RWPE1 (cell line): Measurements from ENCODE around the gene APLF.

Source experiments
- CTCF ChIA-PET: fragments of 350-600 bp; sonication (Branson Sonifier 250); formaldehyde crosslinking; extraction: SDS; loops from one replicate; lab custom pipeline; 2021; lab: Yijun Ruan, JAX
- POLR2A ChIA-PET: fragments of 400-600 bp; formaldehyde crosslinking; extraction: SDS; loops from one replicate; lab custom pipeline; 2020; ENCODE audit warnings: antibody characterized with exemption; ENCODE audit not compliant: low non-redundant PET; lab: Yijun Ruan, JAX
- DNase-seq: peaks from one replicate; pipeline ENCODE4 v3.0.0; 2012; ENCODE audit warnings: low spot score
- H3K27ac ChIP-seq: fragments of 450-650 bp; 2 replicates; pipeline ENCODE4 v1.5.1; 2017
- TF ChIP-seq, protein P1 (sequence below): fragments of 450-650 bp; conservative IDR thresholded peaks from 2 replicates; pipeline ENCODE4 v1.5.1; 2017; ENCODE audit warnings: low read depth, mild to moderate bottlenecking

Gene APLF

DNA sequence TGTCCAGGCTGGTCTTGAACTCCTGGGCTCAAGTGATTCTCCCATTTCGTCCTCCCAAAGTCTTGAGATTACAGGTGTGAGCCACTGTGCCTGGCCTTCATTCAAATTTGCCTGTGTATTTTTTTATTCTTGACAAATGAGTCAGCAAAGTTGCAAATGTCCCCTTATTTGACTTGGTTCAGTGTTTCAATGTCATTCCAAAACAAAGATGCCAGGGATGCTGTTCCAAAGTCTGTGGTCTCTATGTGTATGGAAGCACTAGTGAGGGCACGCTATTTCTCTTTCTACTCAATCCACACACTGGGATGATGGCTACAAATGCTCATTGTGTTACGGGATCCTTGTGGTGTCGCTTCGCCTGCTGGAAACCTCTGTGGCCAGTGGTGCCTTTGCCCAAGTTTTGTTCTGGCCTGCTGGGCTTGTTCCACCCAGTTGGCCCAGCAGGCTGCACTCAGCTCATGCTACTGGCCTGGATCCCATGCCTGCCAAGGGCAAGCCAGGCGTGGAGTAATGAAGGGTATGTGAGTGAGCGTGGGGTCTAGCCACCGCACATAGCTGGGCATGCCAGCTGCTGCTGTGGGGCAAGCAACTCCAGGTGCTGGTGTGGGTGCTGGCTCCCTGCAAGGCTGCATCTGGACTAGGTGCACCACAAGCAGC is 35.9 kb upstream of the APLF start:
- POLR2A ChIA-PET: no interaction called here
- no peak overlapping the region for H3K27ac ChIP-seq
- CTCF ChIA-PET: interaction anchor here (0.7 to 1.4 kb wide), 2 partner anchors 10 to 281 kb away, joined by 3 to 7 read pairs; no protein-coding TSS in a partner anchor
- DNase-seq: no peak
- TF ChIP-seq, protein P1, sequence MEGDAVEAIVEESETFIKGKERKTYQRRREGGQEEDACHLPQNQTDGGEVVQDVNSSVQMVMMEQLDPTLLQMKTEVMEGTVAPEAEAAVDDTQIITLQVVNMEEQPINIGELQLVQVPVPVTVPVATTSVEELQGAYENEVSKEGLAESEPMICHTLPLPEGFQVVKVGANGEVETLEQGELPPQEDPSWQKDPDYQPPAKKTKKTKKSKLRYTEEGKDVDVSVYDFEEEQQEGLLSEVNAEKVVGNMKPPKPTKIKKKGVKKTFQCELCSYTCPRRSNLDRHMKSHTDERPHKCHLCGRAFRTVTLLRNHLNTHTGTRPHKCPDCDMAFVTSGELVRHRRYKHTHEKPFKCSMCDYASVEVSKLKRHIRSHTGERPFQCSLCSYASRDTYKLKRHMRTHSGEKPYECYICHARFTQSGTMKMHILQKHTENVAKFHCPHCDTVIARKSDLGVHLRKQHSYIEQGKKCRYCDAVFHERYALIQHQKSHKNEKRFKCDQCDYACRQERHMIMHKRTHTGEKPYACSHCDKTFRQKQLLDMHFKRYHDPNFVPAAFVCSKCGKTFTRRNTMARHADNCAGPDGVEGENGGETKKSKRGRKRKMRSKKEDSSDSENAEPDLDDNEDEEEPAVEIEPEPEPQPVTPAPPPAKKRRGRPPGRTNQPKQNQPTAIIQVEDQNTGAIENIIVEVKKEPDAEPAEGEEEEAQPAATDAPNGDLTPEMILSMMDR: no peak

DNA sequence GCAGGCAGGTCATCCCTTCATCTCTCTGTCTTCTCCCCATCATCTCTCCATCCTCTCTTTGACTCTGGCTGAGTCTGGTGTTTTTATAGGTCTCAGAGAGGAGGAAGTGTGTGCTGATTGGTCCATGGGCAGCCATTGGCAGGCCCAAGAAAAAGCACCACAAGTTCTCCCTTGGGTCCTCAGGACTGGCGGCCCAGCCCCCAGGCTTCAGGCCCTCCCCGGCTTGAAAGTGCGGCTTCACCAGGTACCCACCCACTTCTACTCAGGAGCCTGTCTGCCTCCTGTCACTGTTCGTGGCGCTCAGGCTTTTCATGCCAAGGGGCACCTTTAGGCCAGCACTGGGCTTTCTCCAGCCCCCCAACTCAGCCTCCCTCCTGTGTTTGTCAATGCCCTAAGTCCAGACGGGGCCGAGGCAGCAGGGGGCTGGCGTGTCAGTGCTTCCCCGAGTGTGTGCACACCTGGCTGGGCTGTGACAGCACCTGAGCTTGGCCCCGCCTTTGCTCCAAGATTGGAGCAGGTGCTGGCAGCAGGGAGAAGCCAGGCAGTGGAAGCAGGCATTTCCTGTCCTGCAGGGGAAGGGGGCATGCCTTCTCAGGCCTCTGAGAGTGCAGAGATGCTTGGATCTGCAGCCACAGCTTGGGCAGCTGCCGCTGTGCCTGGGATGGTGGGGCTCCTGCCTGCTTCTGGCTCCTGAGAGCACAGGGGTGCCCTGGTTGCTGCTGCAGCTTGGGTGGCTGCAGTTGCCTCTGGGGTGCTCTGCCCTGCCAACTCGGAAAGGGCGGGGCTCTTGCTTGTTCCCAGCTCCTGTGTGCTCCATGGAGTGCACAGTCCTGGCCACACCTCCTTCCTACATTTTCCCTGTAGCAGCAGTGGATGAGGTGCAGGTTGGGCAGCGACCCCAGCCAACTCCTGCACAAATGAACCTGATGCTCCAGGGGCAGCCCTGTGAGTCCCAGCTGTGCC is 34.4 kb upstream of the APLF start:
- DNase-seq: no peak
- POLR2A ChIA-PET: no interaction called here

DNA sequence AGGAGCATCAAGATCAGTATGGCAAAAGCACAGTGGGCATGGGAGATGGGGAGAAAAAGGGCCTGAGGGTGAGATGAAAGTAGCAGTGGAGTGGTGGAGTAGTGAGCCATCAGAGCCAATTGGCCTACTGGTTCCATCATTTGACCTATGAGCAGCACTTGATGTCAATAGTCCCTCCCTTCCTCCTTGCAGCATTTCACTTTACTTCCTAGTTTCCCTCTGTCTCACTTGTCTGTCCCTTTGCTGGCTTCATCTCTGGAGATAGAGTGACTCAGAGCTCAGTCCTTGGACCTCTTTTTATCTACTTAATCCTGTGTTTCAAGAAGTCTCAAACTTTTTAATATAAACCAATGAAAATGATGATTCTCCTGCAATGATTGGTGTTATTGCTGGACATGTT is 32.4 kb upstream of the APLF start:
- POLR2A ChIA-PET: no interaction called here

More for the DNA sequence above, 34.4 kb upstream of the APLF start:
- CTCF ChIA-PET: interaction anchor here (1.4 kb wide), 1 partner anchor 8 kb away, joined by 7 read pairs; no protein-coding TSS in a partner anchor
- no peak overlapping the region for H3K27ac ChIP-seq
- TF ChIP-seq, protein P1: no peak

DNA sequence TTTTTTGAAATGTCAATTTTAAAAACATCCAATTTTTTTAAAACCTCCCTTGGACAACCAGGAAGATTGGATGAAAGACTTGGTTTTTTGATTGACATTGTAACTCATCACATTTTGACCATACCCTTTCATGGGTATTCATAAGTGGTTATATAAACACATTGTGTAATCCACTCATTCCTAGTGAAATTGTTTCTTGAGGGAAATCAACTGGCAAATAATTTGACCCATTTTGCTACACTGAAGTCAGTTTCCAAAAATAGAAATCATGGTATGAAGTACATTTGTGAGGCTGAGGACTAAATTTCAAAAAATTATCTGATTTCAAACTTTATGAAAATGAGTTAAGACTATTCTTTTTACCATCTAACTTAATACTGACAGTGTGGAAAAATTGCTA is 31.8 kb upstream of the APLF start:
- TF ChIP-seq, protein P1: no peak
- ChIA-PET POLR2A (no interaction called here), CTCF (interaction anchor here (0.7 kb wide), 2 partner anchors 95 to 244 kb away, joined by 3 to 4 read pairs; no protein-coding TSS in a partner anchor)
- no peak for DNase-seq
- H3K27ac ChIP-seq: no peak overlapping the region

More for the DNA sequence above, 32.4 kb upstream of the APLF start:
- CTCF ChIA-PET: no interaction called here
- TF ChIP-seq, protein P1: no peak
- H3K27ac ChIP-seq: no peak overlapping the region
- DNase-seq: no peak

DNA sequence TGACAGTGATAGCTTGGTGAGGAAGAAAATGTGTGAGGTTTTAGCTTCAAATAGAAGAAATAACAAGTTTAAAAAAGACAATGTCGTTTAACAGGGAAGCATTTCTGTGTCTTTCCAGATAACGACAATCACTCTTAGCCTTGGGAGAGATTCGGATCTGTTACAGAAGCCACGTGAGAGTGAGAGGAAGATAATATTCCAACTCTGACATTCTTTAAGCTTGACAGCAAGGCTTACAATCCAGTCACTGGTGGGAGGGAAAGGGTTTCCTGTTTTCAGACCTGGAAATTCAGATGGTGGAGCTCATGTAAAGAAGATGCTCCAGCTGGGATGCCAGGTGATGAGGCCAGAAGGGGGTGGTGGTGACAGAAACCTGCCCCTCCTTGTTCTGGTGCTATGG is 31.1 kb upstream of the APLF start:
- no peak overlapping the region for H3K27ac ChIP-seq
- POLR2A ChIA-PET: no interaction called here
- TF ChIP-seq, protein P1: no peak
- CTCF ChIA-PET: interaction anchor here (0.7 kb wide), 2 partner anchors 96 to 245 kb away, joined by 3 to 4 read pairs; no protein-coding TSS in a partner anchor
- no peak for DNase-seq
